GM13977 (cell line): Measurements from ENCODE around the gene ZNF138.

Experiments
- DNase-seq: peaks from one replicate; pipeline ENCODE4 v3.0.0; 2012; ENCODE audit warnings: low spot score
- in situ Hi-C: fragments of 300-500 bp; cut with MboI; formaldehyde crosslinking; loops from one replicate; pipeline ENCODE4 v1.12.0; 2022; ENCODE audit warnings: low sequenced_read_pairs, low pct_unique_long_range_greater_than_20kb, mixed read lengths, inconsistent platforms; ENCODE audit not compliant: unreplicated experiment
- TF ChIP-seq, protein P1 (sequence below): IDR thresholded peaks from 2 replicates; pipeline ENCODE4 v1.5.1; 2012; ENCODE audit warnings: mild to moderate bottlenecking, control low read depth; ENCODE audit not compliant: insufficient read depth; ENCODE audit errors: extremely low read depth, missing control alignments

Gene ZNF138

DNA sequence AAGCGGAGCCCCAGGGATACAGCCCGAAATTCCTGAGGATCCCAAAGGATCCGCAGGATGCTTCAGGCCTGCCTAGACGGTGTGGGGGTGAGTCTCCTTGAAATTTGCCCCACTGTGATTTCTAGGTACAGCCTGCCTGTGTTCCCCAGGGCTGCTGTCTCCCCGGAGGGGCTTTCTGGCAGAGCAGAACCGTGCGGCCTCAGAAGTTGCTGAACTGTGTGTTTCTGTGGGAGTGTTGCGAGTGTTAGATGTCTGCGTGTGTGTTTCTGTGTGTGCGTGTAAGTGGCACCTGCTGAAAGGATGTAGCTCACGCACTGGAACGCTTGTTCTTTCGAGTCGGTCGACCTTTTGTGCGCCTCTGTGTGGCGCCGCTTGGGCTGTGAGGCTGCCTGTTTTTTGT is 81.0 kb downstream of the ZNF138 start:
- TF ChIP-seq, protein P1, sequence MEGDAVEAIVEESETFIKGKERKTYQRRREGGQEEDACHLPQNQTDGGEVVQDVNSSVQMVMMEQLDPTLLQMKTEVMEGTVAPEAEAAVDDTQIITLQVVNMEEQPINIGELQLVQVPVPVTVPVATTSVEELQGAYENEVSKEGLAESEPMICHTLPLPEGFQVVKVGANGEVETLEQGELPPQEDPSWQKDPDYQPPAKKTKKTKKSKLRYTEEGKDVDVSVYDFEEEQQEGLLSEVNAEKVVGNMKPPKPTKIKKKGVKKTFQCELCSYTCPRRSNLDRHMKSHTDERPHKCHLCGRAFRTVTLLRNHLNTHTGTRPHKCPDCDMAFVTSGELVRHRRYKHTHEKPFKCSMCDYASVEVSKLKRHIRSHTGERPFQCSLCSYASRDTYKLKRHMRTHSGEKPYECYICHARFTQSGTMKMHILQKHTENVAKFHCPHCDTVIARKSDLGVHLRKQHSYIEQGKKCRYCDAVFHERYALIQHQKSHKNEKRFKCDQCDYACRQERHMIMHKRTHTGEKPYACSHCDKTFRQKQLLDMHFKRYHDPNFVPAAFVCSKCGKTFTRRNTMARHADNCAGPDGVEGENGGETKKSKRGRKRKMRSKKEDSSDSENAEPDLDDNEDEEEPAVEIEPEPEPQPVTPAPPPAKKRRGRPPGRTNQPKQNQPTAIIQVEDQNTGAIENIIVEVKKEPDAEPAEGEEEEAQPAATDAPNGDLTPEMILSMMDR: no peak
- no peak for DNase-seq
- in situ Hi-C loops: no loop called here

DNA sequence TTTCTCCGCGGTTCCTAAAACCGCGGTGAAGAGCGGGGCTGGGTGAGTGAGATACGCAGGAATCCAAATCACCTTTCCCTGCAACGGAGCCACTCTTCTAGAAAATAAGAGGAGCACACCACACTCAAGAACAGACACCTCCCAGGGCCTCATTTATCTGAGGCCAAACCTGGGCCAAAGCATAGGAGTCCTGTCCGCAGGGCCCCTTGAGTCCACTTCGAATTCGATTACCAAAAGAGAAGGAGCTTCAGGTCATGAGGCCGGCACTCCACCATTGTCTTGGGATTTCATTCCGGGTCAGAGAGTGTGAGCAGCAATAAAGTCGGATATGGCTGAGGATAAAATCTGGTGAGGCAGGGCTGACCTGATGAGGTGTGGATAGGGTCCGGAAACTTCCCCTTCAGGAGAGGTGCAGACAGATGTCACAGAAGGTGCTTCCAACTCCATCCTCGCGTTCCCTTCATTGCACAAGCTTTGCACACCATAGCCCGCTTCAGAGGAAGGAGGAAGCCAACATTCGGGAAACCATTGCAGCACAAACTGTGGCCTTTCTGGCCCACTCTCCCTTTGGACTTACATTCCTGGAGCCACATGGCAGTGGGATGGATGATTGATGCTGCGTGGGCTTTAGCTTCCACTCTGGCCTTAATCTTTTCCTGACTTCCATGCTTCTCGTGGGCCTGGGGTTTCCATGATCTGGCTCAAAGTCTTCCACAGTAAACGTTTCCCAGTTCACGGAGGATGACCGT is 81.6 kb downstream of the ZNF138 start:
- TF ChIP-seq, protein P1: no peak
- peak; percentile 10 for DNase-seq
- in situ Hi-C loops: no loop called here

DNA sequence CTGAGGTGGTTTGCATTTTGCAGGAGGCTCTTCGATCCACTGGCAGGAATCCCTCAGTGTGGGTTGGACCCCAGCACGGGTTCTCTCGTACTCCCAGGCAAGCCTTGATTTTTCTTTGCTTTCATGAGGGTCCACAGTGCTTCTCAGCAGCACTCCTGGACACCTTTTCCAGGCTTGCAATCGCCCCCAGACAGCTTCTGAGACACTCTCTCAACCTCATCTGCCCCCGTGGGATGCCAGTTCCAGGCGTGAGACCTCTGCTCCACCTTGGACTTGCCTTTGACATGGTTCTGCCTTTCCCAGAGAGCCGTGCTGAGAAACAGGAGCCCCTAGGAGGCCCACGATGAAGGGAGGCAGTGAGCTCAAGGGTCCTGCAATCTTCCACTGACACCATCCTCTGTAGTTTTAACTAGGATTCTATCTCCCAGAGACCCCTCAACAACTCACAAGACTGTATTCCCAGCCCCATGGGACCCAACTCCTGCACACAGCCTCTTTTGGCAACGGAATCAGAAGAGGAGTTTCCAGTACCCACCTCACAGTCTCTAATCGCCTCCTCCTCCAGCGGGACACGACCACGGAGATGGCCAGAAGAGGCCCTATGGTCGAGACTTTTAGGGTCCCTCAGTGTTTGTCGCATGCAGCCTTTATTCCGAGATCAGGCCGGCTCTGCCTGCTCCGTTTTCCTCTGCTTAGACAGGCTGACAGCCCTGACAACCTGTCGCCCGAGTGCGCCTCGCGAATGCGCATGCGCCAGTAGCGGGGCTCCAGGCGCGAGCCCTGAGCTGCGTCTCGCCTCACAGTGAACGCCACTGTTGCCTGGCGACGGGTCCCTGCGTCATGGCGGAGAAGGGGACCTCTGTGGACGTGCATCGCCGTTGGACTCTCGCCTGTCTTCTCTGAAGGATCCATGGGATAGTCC is 82.8 kb downstream of the ZNF138 start:
- in situ Hi-C loops: no loop called here
- DNase-seq: peak; percentile 48
- TF ChIP-seq, protein P1: no peak

DNA sequence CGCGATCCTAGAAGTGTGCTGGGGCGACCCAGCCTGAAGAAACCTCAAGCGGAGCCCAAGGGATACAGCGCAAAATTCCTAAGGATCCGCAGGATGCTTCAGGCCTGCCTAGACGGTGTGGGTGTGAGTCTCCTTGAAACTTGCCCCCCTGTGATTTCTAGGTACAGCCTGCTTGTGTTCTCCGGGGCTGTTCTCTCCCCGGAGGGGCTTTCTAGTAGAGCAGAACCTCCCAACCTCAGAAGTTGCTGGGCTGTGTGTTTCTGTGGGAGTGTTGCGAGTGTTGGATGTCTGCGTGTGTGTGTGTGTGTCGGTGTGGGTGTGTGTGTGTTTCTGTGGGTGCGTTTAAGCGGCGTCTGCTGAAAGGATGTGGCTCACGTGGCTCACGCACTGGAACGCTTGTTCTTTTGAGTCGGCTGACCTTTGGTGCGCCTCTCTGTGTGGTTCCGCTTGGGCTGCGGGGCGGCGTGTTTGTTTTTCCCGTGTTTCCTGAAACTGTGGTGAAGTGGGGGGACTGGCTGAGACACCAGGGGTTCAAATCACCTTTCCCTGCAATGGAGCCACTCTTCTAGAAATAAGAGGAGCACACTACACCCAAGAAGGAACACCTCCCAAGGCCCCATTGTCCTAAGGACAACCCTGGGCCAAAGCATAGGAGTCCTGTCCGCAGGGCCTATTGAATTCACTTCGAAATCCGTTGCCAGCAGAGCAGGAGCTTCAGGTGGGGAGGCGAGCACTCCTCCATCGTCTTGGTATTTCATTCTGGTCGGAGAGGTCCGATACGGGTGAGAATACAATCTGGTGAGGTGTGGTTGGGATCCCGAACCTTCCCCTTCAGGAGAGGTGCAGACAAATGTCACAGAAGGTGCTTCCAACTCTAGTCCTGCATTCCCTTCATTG is 83.7 kb downstream of the ZNF138 start:
- in situ Hi-C loops: no loop called here
- DNase-seq: no peak
- TF ChIP-seq, protein P1: no peak

DNA sequence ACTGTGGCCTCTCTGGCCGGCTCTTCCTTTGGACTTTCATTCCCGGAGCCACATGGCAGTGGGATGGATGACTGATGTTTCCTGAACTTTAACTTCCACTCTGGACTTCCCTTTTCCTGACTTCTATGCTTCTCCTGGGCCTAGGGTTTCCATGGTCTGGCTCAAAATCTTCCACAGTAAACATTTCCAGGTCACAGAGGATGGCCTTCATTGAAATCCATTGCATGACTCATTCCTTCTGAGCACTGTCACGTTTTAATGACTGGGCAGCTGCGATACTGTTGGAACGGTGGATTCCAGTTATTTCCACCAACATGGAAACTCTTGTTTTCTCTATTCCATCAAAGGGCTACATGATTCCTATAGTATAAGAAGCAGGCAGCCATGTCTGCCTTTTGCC is 84.5 kb downstream of the ZNF138 start:
- in situ Hi-C loops: no loop called here
- no peak for DNase-seq
- TF ChIP-seq, protein P1: no peak

DNA sequence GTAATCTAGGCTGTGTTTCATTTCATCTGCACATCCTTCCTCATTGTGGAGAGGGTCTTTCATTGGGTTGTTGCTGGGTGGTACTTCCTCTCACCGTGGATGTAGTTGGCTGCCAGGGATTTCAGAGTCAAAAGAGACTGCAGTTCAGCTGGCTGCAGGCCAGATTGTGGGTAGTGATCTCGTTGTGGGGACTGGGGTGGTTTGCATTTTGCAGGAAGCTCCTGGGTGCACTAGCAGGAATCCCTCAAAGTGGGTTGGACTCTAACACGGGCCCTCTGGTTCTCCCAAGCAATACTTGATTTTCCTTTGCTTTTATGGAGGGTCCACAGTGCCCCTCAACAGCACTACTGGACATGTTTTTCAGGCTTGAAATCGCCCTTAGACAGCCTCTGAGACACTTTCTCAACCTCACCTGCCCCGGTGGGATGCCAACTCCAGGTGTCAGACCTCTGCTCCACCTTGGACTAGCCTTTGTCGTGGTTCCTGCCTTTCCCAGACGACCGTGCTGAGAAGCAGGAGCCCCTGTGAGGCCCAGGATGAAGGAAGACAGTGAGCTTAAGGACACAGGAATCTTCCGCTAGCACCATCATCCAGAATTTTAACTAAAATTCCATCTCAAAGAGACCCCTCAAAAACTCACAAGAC is 85.0 kb downstream of the ZNF138 start:
- TF ChIP-seq, protein P1: no peak
- in situ Hi-C loops: no loop called here
- DNase-seq: no peak
